Measurements from ENCODE around the gene MYBPC3.

- no peak for TF ChIP-seq CTCF (conservative IDR thresholded peaks at IDR 0.05 in 1 of 2, IDR thresholded peaks at IDR 0.05 in 1 of 2; ENCODE audit: low read depth in 1 of 2, low read length in 2 of 2)
- TF ChIP-seq EZH2 (IDR thresholded peaks at IDR 0.05; ENCODE audit: low read length, missing control alignments): no peak
Measured at GRCh38 chr11:47383071-47383470, 30.6 kb upstream of the MYBPC3 start.
